Measurements from ENCODE around the gene RAMACL. TPM values are rescaled to one million over a fixed set of nuclear protein-coding genes. Genes with fewer than 3 reads are reported as not detected.
A peak's percentile ranks its signal among the peaks of the same experiment; 100 is the strongest.

Gene RAMACL
- total RNA-seq, 1 donor from 2014 or later, result 0.43 TPM

DNA sequence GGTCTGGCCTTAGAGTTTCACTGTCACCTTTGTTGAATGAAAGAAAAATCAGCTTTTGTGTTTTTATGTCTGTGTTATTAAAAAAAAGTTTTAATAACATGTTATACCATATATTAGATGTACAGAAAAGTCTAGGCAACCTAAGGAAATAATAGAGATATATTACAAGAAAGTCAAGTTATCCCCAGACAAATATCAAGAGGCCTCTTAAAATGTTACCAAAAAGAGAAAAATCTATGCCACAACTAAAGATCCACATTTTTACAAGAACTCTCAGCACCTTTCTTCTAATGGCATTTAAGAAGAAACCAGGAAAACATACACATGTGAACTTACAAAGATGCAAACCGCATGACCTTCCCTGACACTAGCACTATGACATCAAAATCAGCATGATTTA lies 26.8 kb downstream of the RAMACL start:
- no peak for DNase-seq (ENCODE audit: low read depth)

DNA sequence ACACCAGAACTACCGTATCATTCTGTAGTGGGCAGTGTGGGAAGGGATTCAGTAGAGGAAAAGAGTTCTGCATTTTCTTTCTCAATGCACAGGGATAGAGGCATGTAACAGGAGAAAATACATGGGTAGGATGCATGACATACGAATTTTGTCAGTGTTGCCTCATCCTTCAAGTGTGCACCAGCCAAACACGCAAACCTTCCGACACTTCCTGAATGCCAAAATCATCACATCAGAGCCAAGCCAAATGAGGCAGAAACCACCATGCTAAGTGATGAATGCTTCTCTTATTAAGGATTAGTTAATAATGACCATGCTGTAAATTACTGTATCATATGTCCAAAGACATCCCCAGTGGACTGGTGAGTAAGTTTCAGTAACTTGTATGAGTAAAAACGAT lies 27.3 kb downstream of the RAMACL start:
- DNase-seq (ENCODE audit: low read depth), result no peak

DNA sequence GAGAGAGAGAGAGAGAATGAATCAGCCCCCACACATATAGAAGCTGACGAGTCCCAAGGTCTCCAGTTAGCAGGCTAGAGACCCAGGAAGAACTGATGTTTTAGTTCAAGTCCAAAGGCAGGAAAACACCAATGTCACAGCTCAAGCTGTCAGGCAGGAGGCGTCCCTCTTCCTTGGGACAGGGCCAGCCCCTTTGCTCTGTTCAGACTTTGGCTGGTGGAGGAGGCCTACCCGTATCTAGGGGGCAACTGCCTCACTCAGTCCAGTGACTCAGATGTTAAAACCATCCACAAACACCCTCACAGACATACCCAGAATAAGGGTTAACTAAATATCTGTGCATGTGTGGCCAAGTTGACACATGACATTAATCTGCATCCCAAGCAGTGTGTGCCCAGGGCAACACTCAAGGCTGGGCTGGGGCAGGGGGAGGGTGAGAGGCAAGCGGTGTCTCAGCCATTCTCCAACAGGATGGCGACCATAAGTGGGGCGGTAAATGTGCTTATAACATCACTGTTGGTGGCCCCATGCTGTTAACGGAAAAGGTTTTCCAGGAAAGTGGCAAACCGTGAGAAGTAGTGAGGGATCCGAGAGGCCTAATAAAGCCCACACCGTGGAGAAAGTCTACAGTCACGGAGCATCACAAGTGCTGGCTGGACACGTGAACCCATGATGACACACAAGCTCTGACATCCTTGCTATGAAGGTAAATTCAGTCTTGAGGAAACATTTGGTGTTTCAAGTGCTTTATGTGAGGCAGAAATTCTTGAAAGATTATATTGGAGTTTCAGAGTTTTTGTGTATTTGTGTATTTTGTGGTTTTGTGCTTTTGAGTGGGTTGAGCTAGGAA lies 28.1 kb downstream of the RAMACL start:
- no peak for DNase-seq (ENCODE audit: low read depth)

DNA sequence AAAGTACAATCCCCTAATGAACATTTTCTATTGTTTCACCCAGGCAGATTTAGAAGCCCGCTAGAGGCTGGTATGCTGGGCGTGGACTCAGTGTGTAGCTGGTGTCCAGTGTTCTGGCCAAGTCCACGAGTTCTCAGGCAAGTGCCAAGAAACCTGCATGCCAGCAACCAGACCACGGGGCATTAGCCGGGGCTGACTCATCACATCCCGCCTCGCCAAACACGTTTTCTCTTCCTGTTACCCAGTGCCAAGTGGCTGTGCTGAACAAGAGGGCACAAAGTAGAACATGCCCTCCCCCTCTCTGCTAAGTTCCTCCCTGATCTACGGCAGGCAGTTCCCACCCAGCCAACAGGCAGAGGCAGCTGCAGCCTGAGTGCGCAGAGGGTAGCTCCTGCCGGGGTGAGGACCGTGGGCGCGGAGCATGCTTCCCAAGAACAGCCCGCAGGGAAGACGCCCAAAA lies 29.6 kb downstream of the RAMACL start:
- DNase-seq (ENCODE audit: low read depth), result peak; percentile 100

DNA sequence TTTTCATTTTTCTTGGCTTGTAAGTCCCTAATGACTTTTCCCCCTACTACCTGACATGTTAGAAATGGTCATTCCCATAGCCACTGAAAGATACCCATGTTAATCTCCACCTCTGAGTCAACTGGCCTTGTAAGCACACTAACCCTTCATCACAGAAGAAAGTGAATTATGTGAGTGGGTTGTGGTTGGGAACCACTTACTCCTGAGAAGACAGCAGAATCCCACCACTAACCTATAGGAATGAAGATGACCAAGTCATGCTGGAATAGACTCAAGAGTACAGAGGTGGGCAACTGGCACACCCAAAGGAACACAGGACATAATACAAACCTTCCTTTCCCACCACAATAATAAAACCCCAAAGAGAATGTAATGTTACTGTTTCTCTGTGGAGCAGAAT lies 30.1 kb downstream of the RAMACL start:
- DNase-seq (ENCODE audit: low read depth), result no peak

DNA sequence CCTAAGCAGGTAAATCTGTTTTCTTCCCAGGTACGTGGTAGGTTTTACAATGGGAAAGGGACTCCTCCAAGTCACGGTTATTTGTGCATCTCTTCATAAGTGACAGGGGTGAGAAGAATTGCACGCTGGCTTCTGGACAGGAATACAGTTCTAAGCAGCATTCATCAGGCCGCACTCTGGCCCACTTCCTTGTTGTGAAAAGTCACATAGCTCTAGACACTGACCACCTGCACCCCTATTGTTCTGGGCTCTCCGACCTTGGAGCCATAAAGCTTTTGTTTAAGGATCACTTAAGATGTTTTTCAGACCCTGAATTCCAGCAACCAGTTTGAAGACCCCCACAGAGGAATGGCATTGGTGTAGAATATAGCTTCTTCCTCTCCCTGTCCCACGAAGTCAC lies 31.4 kb downstream of the RAMACL start:
- DNase-seq (ENCODE audit: low read depth), result no peak

DNA sequence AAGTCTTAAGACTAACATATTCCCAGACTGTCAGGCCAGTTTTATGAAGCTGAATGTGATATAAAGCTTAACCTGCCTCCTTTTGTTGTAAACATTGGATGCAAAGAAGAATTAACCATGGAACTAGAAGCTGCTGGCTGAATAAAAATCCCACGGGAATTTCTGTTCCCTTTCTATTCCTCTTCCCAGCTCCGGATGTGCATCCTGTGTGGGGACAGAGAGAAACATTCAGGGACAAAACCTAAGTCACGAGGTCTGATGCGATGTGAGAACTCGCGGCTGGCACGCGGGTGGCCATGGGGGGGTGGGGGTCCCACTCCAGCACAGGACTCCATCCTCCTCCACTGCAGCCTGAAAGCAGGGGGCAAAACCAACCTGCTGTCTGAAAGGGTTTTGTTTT lies 32.2 kb downstream of the RAMACL start:
- DNase-seq (ENCODE audit: low read depth), result no peak

DNA sequence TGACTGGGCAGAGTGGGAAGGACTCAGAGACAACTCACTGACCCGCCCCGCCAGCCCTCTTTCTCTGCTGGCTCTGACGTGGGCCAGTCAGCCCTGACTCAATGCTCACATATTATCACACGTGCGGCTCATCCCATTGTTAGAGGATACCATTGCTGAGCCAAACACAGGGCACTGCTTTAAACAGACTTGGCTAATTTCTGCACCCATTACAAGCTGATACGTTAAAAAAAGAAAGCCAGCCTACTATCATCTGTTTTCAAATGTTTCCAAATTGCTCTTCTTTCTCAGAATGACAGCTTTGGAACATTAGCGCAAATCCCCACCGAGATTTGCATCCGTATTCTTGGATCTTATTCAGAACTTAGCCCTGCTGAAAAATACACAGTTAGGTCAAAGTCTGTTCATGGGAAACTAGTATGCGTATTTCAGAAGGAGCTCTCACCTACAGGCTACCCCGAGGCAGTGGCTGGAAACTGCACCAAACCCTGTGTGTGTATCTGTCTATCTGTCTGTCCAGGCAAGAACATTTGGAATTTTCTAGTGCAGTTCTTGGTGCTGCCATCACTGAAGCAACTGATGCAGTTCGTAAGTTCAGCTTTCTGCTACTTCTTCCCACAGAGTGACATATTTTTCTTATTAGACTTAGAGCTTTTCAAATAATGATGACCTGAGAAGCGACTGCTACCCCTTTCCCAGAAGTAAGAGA lies 32.8 kb downstream of the RAMACL start:
- peak; percentile 82 for DNase-seq (ENCODE audit: low read depth)

DNA sequence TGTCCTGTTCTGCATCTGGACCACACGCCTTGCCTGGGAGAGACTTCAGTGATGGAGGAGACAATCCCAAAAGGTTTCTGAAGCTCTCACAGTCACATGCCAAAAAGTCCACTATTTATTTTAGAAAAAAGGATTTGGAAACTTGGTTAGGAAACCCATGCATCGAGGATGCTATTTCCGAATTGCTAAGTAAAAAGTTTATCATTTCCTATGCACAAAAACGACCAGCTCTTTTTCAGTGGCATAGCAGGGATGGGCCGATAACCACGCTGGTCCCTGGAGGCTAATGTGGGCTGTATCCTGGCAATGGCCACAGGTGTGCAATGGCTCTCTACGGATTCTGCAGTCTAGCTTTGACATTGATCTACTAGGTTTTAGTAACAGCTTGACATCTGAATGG lies 33.9 kb downstream of the RAMACL start:
- DNase-seq (ENCODE audit: low read depth), result no peak

DNA sequence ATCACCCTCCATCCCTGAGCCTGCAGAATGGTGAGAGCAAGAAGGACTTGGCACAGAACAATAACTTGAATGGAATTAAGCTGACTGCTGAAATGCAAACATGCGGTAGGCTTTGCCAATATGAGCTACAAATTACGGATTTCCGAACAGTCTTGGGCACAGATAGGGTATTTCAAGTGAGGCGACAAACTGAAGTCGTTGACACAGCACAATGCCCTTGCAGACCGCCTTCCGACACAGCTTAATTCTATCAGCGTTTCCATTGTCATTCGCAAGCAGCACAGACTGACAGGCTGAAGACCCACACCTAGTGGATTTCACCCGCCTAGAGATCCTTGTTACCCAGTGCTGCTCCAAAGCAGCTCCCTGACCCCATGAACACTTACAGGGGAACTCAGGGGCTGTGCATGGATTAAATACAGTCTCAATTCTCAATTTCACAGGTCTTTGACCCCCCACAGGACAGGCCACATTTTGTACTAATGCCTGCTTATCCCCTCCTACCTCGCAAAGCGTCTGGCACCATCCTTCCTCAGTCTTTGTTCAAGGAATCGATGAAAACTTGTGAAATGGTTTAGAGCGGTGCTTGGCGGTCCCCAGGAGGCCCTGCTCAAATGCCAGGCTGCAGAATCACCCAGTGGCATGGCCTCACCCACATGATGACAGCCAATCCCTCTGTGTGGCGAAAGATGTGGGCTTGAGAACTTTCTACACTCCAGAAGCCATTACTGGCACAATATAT lies 34.6 kb downstream of the RAMACL start:
- DNase-seq (ENCODE audit: low read depth), result no peak

DNA sequence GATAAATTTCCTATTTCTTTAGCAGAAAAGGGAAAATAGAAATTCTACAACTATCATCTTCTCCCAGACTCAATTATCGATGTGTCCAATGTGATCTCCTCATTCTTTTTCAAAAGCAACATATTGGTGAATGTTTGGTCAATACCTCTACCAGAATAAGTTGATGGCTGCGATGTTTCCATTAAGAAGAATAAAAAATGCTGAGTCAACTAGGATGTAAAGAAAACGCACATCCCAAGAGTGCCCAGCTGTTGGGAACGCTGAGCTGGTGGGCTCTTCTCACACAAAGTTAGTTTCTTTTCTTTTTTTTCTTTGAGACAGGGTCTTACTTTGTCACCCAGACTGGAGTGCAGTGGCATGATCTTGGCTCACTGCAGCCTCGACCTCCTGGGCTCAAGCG lies 39.8 kb downstream of the RAMACL start:
- no peak for DNase-seq (ENCODE audit: low read depth)

DNA sequence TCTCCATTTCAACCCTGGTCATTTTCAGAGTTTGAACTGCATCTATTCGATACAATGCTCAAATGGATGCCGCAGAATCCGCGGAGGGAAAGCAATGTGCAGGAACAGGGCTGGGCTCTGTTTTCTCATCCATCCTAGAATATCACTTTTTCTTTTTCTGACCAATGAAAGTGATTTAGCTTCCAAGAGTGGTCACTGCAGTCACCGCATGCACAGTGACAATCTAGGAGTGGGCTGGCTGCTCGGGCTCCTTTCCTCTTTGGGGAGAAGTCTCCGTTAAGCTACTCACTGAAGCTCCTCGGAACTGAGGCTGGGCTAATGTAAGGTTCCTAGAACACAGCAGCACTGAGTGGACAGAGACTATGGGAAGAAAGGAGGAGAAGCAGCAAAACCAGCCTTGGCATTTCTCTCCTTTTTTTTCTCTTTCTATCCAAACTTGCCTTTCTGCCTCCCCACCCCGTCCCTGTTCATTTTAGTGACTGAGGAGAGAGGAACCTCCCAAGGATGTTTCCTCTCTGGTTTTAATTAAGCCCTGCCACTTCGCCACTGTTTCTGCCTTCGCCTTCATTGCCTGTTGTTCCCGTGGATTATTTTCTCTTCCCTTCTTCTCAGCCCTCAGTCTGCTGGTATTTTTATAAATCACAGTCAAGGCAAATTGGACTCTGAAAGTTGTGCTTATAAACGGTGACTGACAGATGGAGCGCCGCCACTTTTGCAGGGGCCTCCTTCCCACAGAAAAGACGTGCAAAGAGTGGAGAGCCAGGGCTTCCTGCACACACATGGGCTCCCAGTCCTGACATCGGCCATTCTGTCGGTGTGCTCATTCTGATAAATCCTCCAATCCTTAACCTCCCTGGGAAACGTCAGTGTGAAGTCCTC lies 41.1 kb downstream of the RAMACL start:
- no peak for DNase-seq (ENCODE audit: low read depth)

DNA sequence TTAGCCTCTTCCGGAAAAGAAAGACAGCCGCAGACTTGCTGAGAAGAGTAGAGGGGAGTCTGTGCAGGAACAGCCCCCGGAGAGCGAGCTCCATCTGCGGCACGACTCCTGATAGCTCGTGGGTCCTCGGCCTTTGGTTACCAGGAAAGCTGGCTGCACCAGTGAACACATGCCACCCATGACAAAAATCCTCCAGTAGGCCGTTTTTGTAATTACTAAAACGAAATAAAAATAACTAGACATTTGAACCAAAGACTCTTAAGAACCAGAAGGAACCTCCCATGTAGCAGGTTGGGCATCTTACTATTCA lies 42.2 kb downstream of the RAMACL start:
- no peak for DNase-seq (ENCODE audit: low read depth)

DNA sequence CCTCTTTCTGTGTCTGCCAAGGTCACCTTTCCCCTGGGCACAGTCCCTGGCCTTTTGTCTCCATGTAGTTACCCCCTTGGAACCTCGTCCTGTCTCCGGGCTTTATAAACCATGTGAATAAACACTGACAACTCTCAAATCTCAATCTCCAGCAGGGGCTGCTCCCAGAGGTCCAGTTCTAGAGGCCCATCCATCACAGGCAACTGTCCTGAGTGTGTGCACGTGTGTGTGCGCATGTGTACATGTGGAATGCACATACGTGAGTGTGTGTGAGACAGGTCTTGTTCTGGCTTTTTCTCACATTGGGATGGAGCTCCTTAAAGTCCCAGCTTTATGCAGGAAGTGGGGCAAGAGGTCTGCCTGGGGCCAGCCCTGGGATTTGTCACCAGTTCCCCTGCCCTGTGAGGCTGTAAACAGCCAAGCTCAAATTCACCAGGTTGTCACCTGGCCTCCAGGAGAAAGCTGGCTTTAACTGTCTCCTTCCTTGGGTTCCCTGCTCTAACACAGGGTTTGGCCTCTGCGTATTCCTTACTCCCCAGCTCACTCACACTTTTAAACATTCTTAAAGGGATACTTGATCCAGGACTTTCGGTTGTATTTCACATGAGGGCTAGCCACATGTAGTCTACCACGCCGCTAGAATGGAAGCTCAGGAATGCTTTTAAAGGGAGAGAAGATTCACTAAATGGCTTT lies 42.7 kb downstream of the RAMACL start:
- no peak for DNase-seq (ENCODE audit: low read depth)

DNA sequence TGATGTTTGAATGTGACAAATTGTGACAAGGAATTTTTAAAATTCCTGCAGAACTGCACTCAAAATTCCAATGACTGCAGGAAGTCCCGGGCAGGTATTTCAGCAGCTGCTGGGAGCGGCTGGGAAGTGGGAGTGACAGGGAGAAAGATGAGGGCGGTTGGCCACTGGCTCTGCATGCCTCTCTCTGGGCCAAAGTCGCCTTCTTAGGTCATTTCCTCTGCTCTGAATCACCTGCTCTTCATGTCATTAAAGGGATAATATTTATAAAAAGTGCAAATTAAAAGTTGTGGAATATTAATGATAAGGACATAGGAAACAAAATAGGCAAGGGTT lies 43.9 kb downstream of the RAMACL start:
- DNase-seq (ENCODE audit: low read depth), result peak; percentile 26

DNA sequence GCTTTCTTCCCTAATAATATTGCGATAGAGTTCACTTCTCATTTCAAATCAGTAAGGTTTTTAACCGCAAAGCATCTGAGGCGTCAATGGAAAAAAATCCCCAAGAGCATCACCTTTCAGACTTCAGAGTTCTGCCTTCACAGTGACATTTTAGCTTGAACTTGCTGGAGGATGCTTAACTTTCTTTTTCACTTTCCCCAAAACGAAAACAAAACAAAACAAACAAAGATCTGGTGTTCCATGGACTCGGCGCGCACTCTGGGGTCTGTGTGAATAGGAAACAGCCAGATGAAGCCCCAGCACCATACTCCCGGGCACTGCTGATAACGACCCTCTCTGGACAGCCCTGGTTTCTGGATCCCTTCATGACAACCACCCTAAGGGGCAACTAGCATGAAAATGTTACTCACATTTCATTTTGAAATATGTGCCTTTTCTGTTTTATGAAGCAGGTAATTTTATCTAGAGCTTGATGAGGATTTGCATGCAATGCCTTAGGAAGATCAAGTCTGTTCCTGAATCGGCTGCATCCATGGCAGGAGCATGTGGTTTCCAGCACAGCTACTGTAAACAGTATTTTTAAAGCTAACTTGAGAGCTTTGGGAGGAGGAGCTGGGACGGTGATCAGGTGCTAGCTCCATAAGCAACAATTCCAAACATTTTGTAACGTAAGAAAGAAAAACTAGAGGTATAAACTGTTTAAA lies 44.5 kb downstream of the RAMACL start:
- no peak for DNase-seq (ENCODE audit: low read depth)

DNA sequence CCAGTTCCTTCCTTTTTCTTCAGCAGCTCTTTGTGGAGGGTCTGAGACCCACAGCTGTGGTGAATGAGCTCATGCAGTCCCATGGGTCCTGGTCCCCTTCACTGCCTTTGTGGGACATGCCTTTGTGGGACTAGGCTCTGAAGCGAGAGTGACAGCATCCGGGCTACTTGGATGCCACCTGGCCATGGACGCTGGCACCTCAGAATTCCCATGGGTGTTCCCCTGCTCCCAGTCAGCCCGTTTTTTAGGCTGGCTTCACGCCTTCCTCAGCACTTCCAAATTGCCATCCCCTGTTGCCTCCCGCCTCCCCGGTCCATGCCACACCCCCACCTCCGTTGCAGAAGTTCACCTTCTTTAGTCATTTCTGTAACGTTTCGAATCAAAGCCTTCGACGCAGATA lies 45.1 kb downstream of the RAMACL start:
- DNase-seq (ENCODE audit: low read depth), result no peak

DNA sequence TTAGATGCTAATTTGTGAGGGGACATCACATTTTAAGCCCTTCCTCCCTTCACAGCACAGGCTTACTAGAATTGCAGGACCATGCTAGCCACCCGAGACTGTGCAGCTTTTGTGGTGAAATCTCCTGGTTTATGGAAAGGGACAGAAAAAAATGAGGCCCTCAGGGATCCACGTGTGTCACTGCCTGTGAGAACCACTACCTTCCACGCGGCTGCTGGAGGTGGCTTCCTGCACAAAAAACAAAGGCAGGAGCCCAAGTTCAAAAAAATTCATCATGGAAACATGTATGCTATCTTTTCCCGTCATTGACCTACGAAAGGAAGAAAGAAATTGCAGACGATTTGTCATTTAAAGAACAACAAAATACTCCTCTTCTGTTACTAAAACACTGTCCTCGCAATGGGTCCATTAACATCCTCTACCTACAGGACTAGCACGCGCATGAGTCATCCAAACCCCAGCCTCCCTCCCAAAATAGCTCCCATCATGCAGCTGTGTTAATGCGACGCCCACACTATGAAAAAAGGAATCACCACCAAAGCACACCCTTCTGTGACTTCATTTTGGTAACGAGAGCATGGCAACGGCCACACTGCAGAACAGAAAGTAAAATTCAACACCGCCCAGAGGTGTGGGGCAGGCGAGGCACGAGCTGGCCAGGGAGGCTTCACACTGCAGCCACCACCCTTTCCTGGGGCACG lies 45.7 kb downstream of the RAMACL start:
- peak; percentile 86 for DNase-seq (ENCODE audit: low read depth)

DNA sequence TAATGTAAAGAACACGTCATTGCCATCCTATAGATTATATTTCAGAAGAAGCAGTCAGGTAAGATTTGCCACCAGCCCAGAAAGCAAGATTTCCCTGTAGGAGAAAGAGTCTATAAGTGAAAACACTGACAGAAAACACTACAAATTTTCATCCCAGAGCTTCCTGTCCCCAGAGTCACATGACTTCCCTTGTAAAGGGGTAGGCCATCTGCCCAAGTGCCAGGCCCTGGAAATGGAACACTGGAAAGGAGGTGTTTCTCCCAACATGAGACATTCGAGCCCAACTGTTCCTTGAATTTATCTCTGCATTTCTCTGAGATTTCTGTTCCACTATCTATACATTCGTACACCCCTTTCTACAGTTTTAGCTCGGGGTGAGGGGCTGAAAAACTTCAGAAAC lies 46.9 kb downstream of the RAMACL start:
- DNase-seq (ENCODE audit: low read depth), result no peak
